Hepatocyte (in vitro differentiated cells): ENCODE results near the gene LYPLA2. TPM values are rescaled to one million over a fixed set of nuclear protein-coding genes. Genes with fewer than 3 reads are reported as not detected.

Experiments used
- DNase-seq: peaks from one replicate; pipeline ENCODE4 v3.0.0-alpha.2; 2016; ENCODE audit warnings: low spot score
- H2AFZ ChIP-seq: fragments of 200-600 bp; sonication (generic); 2 replicates; pipeline ENCODE4 v1.6.0; 2016; ENCODE audit warnings: antibody characterized with exemption, mild to moderate bottlenecking
- H3K27ac ChIP-seq: fragments of 200-600 bp; sonication (generic); 2 replicates; pipeline ENCODE4 v1.5.1; 2016; ENCODE audit warnings: mild to moderate bottlenecking
- H3K27me3 ChIP-seq: fragments of 200-600 bp; sonication (generic); 2 replicates; pipeline ENCODE4 v1.6.1; 2016
- H3K36me3 ChIP-seq: fragments of 200-600 bp; sonication (generic); replicated peaks from 2 replicates; pipeline ENCODE4 v1.5.1; 2016; ENCODE audit warnings: low read depth; ENCODE audit not compliant: insufficient read depth
- H3K4me1 ChIP-seq: fragments of 200-600 bp; sonication (generic); 2 replicates; pipeline ENCODE4 v1.5.1; 2016; ENCODE audit warnings: mild to moderate bottlenecking, moderate library complexity; ENCODE audit not compliant: insufficient read depth
- H3K4me2 ChIP-seq: fragments of 200-600 bp; sonication (generic); 2 replicates; pipeline ENCODE4 v1.6.0; 2016
- H3K4me3 ChIP-seq: fragments of 200-600 bp; sonication (generic); 2 replicates; pipeline ENCODE4 v1.5.1; 2016; ENCODE audit warnings: mild to moderate bottlenecking
- H3K79me2 ChIP-seq: fragments of 200-600 bp; sonication (generic); 2 replicates; pipeline ENCODE4 v1.6.0; 2017; ENCODE audit warnings: mild to moderate bottlenecking
- H3K9me2 ChIP-seq: fragments of 200-600 bp; sonication (generic); replicated peaks from 2 replicates; pipeline ENCODE4 v1.6.0; 2017; ENCODE audit warnings: mild to moderate bottlenecking; ENCODE audit not compliant: insufficient read depth
- H3K9me3 ChIP-seq: fragments of 200-600 bp; sonication (generic); 2 replicates; pipeline ENCODE4 v1.5.1; 2016; ENCODE audit warnings: low read depth, mild to moderate bottlenecking
- H4K20me1 ChIP-seq: fragments of 200-600 bp; sonication (generic); 2 replicates; pipeline ENCODE4 v1.6.0; 2016; ENCODE audit warnings: mild to moderate bottlenecking; ENCODE audit not compliant: insufficient read depth, poor library complexity, severe bottlenecking
- EZH2 ChIP-seq: fragments of 200-600 bp; sonication (generic); IDR thresholded peaks from 2 replicates; pipeline ENCODE4 v1.6.1; 2016; ENCODE audit warnings: antibody characterized with exemption, mild to moderate bottlenecking, borderline replicate concordance
- EZH2phosphoT487 ChIP-seq: fragments of 200-600 bp; sonication (generic); IDR thresholded peaks from one replicate; pipeline ENCODE4 v1.6.1; 2018; ENCODE audit warnings: antibody characterized with exemption, mild to moderate bottlenecking, low read depth, moderate library complexity; ENCODE audit not compliant: unreplicated experiment, severe bottlenecking
- WGBS: methylation state at CpG from one replicate; pipeline ENCODE4 v1.1.6; 2016; ENCODE audit warnings: low lambda C conversion rate; ENCODE audit errors: missing lambda C conversion rate; 5-methylcytosine and 5-hydroxymethylcytosine counted together
- polyA plus RNA-seq: library from polyadenylated mRNA; unstranded; fragments of >200 nt; fragmentation: Nextera tagmentation; extraction: Ambion mirVana; gene quantifications from 2 replicates; pipeline ENCODE4 v1.2.1, GENCODE V29; 2016
- total RNA-seq: library from RNA; depleted of rRNA; stranded (reverse); fragments of >200 nt; gene quantifications from 2 replicates; pipeline ENCODE4 v1.2.3, GENCODE V29; 2014
- TF ChIP-seq, protein P1 (sequence below): fragments of 200-600 bp; sonication (generic); IDR thresholded peaks from 2 replicates; pipeline ENCODE4 v1.5.1; 2016; ENCODE audit warnings: antibody characterized with exemption, mild to moderate bottlenecking; ENCODE audit not compliant: poor library complexity

The LYPLA2 gene
- total and polyA plus RNA-seq, 2 experiments from 2014 or later, result 73.2 to 162 TPM

DNA sequence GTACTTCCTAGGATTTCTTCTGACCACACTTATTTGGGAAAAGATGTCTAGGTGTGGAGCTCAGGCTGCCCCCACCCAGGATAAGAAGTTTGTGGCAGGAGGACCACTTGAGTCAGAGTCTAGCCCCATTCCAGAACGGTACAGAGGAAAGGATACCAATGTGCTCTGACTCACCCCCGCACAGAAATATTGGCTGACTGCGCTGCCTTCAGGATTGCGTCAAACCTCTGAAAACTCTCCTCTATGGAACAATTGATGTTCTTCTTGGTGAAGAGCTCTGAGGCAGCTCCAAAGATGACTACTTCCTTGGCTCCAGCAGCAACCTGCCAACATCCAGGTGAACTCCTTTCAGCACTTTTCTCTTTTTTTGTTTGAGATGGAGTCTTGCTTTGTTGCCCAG is 23.1 kb downstream of the LYPLA2 start:
- H4K20me1 ChIP-seq, result no peaks in the 10 kb centered on the region
- no peaks in the 10 kb centered on the region for H3K9me2 ChIP-seq
- no peak overlapping the region for H3K4me3 ChIP-seq
- H3K4me1 ChIP-seq, result peaks cover 6% of the 10 kb centered on the region
- H3K9me3 ChIP-seq, result no peaks in the 10 kb centered on the region
- H3K27me3 ChIP-seq, result no peaks in the 10 kb centered on the region
- no peaks in the 10 kb centered on the region for H3K79me2 ChIP-seq
- no peak overlapping the region for H3K27ac ChIP-seq
- no peaks in the 10 kb centered on the region for H3K36me3 ChIP-seq
- WGBS, result 100% methylated on average over 4 of the region's 4 CpGs
- H2AFZ ChIP-seq, result no peak overlapping the region
- no peak overlapping the region for H3K4me2 ChIP-seq
- DNase-seq, result no peak
- TF ChIP-seq EZH2, result no peak
- no peak for TF ChIP-seq EZH2phosphoT487
- TF ChIP-seq, protein P1, sequence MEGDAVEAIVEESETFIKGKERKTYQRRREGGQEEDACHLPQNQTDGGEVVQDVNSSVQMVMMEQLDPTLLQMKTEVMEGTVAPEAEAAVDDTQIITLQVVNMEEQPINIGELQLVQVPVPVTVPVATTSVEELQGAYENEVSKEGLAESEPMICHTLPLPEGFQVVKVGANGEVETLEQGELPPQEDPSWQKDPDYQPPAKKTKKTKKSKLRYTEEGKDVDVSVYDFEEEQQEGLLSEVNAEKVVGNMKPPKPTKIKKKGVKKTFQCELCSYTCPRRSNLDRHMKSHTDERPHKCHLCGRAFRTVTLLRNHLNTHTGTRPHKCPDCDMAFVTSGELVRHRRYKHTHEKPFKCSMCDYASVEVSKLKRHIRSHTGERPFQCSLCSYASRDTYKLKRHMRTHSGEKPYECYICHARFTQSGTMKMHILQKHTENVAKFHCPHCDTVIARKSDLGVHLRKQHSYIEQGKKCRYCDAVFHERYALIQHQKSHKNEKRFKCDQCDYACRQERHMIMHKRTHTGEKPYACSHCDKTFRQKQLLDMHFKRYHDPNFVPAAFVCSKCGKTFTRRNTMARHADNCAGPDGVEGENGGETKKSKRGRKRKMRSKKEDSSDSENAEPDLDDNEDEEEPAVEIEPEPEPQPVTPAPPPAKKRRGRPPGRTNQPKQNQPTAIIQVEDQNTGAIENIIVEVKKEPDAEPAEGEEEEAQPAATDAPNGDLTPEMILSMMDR, result no peak

DNA sequence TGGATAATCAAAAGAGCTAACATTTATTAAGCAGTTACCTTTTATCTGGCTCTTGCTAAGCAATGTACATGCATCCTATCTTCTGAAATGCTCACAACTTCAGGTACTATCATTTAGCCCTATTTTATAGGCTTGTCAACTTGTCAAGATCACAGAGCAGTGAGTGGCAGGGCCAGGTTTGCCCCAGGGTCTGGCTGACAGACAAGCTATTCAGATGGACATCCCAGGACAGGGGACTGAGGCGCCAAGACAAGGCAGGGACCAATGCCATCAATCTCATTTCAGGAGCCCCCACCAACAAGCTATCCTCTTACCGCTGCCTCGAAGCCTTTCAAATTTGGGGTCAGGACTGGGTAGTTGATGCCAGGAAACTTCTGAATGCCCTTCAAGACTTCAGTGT is 25.4 kb downstream of the LYPLA2 start:
- no peaks in the 10 kb centered on the region for H3K36me3 ChIP-seq
- TF ChIP-seq EZH2phosphoT487 (no peak), EZH2 (no peak)
- TF ChIP-seq, protein P1, result no peak
- no peaks in the 10 kb centered on the region for H4K20me1 ChIP-seq

DNA sequence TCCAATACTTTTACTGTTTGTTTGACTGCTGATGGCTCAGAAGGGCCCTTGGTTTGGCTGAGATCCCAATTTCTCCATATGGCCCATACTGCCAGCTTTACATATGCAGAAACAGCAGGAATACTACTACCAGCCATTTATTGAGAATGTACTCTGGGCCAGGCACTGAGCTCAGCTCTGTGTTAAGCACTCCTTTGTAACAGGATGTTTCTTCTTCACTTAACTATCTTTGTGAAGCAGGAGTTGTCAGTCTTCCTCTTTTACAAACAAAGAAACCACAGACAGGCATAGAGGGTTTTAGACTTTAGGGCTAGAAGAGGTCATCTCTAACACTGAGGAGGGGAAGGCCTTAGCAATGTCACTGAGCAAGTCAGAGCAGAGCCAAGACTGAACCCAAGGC is 26.0 kb downstream of the LYPLA2 start:
- Histone ChIP-seq H3K4me1 (no peaks in the 10 kb centered on the region), H3K9me3 (no peaks in the 10 kb centered on the region), H3K4me2 (no peak overlapping the region), H4K20me1 (no peaks in the 10 kb centered on the region), H3K27ac (no peak overlapping the region), H3K36me3 (no peaks in the 10 kb centered on the region), H3K79me2 (peaks cover 2% of the 10 kb centered on the region), H3K9me2 (no peaks in the 10 kb centered on the region), H2AFZ (no peak overlapping the region), H3K27me3 (no peaks in the 10 kb centered on the region), H3K4me3 (no peak overlapping the region)
- TF ChIP-seq EZH2phosphoT487 (no peak), EZH2 (no peak)
- TF ChIP-seq, protein P1, result no peak
- no peak for DNase-seq

More for the DNA sequence above, 25.4 kb downstream of the LYPLA2 start:
- no peak overlapping the region for H3K4me2 ChIP-seq
- peaks cover 2% of the 10 kb centered on the region for H3K79me2 ChIP-seq
- DNase-seq, result no peak
- no peaks in the 10 kb centered on the region for H3K9me3 ChIP-seq
- WGBS, result 96% methylated on average over 3 of the region's 3 CpGs
- H3K27me3 ChIP-seq, result no peaks in the 10 kb centered on the region
- no peak overlapping the region for H3K4me3 ChIP-seq
- H3K27ac ChIP-seq, result no peak overlapping the region
- H3K4me1 ChIP-seq, result no peaks in the 10 kb centered on the region
- H3K9me2 ChIP-seq, result no peaks in the 10 kb centered on the region
- H2AFZ ChIP-seq, result no peak overlapping the region

DNA sequence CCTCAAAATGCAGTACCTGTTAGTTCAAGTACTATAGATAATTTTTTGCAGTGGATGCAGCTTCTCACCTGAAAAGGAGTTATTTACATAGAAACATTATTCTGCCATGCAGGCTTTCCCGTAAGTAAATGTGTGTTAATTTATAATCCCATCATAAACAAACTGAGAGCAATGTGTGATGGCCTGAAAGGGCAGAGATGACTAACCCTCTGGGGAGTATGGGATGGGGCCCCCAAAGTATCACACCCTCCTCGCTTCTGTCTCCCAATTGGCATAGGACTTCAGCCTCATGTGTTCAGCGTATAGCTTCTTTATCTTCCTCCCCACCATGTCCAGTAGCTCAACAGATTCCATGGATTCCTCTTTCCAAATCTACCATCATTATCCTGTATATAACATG is 26.7 kb downstream of the LYPLA2 start:
- Histone ChIP-seq H3K27me3 (no peaks in the 10 kb centered on the region), H3K27ac (no peak overlapping the region)

More for the DNA sequence above, 26.7 kb downstream of the LYPLA2 start:
- 86% methylated on average over 3 of the region's 3 CpGs for WGBS
- Histone ChIP-seq H4K20me1 (no peaks in the 10 kb centered on the region), H3K4me3 (no peak overlapping the region), H2AFZ (no peak overlapping the region), H3K79me2 (peaks cover 3% of the 10 kb centered on the region), H3K9me3 (no peaks in the 10 kb centered on the region), H3K36me3 (no peaks in the 10 kb centered on the region), H3K9me2 (no peaks in the 10 kb centered on the region), H3K4me1 (no peaks in the 10 kb centered on the region), H3K4me2 (no peak overlapping the region)
- no peak for DNase-seq
- TF ChIP-seq EZH2, result no peak
- no peak for TF ChIP-seq EZH2phosphoT487
- TF ChIP-seq, protein P1, result no peak
